DOHH2 (cell line): ENCODE results near the gene NEAT1.

Source experiments
- H3F3A ChIP-seq: fragments of 200-600 bp; sonication (generic), shearing (Covaris generic); 2 replicates; pipeline ENCODE4 v1.6.0; 2016; ENCODE audit warnings: antibody characterized with exemption, mild to moderate bottlenecking; ENCODE audit not compliant: control insufficient read depth, insufficient read depth
- H3K27ac ChIP-seq: fragments of 200-600 bp; sonication (generic); 2 replicates; pipeline ENCODE4 v1.5.1; 2014; ENCODE audit warnings: low read depth, mild to moderate bottlenecking, low read length, moderate library complexity
- H3K27me3 ChIP-seq: fragments of 200-600 bp; sonication (generic); 2 replicates; pipeline ENCODE4 v1.6.1; 2014; ENCODE audit warnings: mild to moderate bottlenecking, low read length, mixed read lengths; ENCODE audit not compliant: control insufficient read depth
- H3K36me3 ChIP-seq: fragments of 200-600 bp; sonication (generic); 2 replicates; pipeline ENCODE4 v1.6.1; 2014; ENCODE audit warnings: mild to moderate bottlenecking, low read length, moderate library complexity, mixed read lengths; ENCODE audit not compliant: control insufficient read depth
- H3K4me1 ChIP-seq: fragments of 200-600 bp; sonication (generic); 2 replicates; pipeline ENCODE4 v1.6.1; 2014; ENCODE audit warnings: mild to moderate bottlenecking, low read length, mixed read lengths; ENCODE audit not compliant: control insufficient read depth
- H3K4me2 ChIP-seq: fragments of 200-600 bp; sonication (generic); 2 replicates; pipeline ENCODE4 v1.6.0; 2014; ENCODE audit warnings: mild to moderate bottlenecking, low read length, moderate library complexity
- H3K4me3 ChIP-seq: fragments of 200-600 bp; sonication (generic); 2 replicates; pipeline ENCODE4 v1.5.1; 2014; ENCODE audit warnings: mild to moderate bottlenecking, low read length, mixed read lengths
- H3K79me2 ChIP-seq: fragments of 200-600 bp; sonication (generic); 2 replicates; pipeline ENCODE4 v1.6.1; 2014; ENCODE audit warnings: mild to moderate bottlenecking, low read length, mixed read lengths; ENCODE audit not compliant: control insufficient read depth
- H3K9me2 ChIP-seq: fragments of 200-600 bp; sonication (generic); replicated peaks from 2 replicates; pipeline ENCODE4 v1.6.1; 2014; ENCODE audit warnings: mild to moderate bottlenecking, low read length, mixed read lengths; ENCODE audit not compliant: control insufficient read depth
- H3K9me3 ChIP-seq: fragments of 200-600 bp; sonication (generic); 2 replicates; pipeline ENCODE4 v1.6.1; 2014; ENCODE audit warnings: antibody characterized with exemption, low read length, mixed read lengths; ENCODE audit not compliant: control insufficient read depth, insufficient read depth
- H4K20me1 ChIP-seq: fragments of 200-600 bp; sonication (generic); 2 replicates; pipeline ENCODE4 v1.6.0; 2014; ENCODE audit warnings: low read depth, mild to moderate bottlenecking, antibody characterized with exemption, low read length, moderate library complexity; ENCODE audit not compliant: control insufficient read depth, insufficient read depth
- CTCF ChIP-seq: fragments of 200-600 bp; sonication (generic); IDR thresholded peaks from one replicate; pipeline ENCODE4 v1.5.1; 2014; ENCODE audit warnings: antibody characterized with exemption, mild to moderate bottlenecking, low read depth, low read length; ENCODE audit not compliant: poor library complexity, severe bottlenecking
- EZH2phosphoT487 ChIP-seq: fragments of 200-600 bp; sonication (generic); IDR thresholded peaks from 2 replicates; pipeline ENCODE4 v1.6.1; 2017; ENCODE audit warnings: borderline replicate concordance, mild to moderate bottlenecking, antibody characterized with exemption, low read length, moderate library complexity, mixed read lengths

The NEAT1 gene

GRCh38 chr11:65414776-65415498 is 7.7 kb upstream of the NEAT1 start:
- Histone ChIP-seq H3K27me3 (no peaks in the 10 kb centered on the region), H3K4me3 (no peak overlapping the region), H3K4me1 (peaks cover 54% of the 10 kb centered on the region), H4K20me1 (no peaks in the 10 kb centered on the region), H3K9me3 (no peaks in the 10 kb centered on the region), H3F3A (peaks cover 24% of the 10 kb centered on the region), H3K36me3 (peaks cover 25% of the 10 kb centered on the region), H3K9me2 (no peaks in the 10 kb centered on the region), H3K79me2 (peaks cover 24% of the 10 kb centered on the region), H3K4me2 (no peak overlapping the region), H3K27ac (no peak overlapping the region)
- TF ChIP-seq EZH2phosphoT487: no peak
- TF ChIP-seq CTCF: no peak

- H3K4me3 ChIP-seq: peak overlapping the region; percentile 75
- no peaks in the 10 kb centered on the region for H3K9me2 ChIP-seq
- peaks cover 62% of the 10 kb centered on the region for H3K4me1 ChIP-seq
- no peaks in the 10 kb centered on the region for H4K20me1 ChIP-seq
- H3K36me3 ChIP-seq: peaks cover 27% of the 10 kb centered on the region
- no peaks in the 10 kb centered on the region for H3K27me3 ChIP-seq
- H3K79me2 ChIP-seq: peaks cover 30% of the 10 kb centered on the region
- peaks cover 32% of the 10 kb centered on the region for H3F3A ChIP-seq
- no peak overlapping the region for H3K27ac ChIP-seq
- peak overlapping the region; percentile 88 for H3K4me2 ChIP-seq
- TF ChIP-seq EZH2phosphoT487: no peak
- no peak for TF ChIP-seq CTCF
- no peaks in the 10 kb centered on the region for H3K9me3 ChIP-seq
Observed at GRCh38 chr11:65415499-65416340, 6.9 kb upstream of the NEAT1 start.

- TF ChIP-seq CTCF (peak; percentile 96), EZH2phosphoT487 (no peak)
- peaks cover 20% of the 10 kb centered on the region for H3K36me3 ChIP-seq
- peaks cover 35% of the 10 kb centered on the region for H3F3A ChIP-seq
- H3K4me2 ChIP-seq: peak overlapping the region; percentile 88
- H3K4me3 ChIP-seq: peak overlapping the region; percentile 75
- H3K27me3 ChIP-seq: no peaks in the 10 kb centered on the region
- H4K20me1 ChIP-seq: no peaks in the 10 kb centered on the region
- no peaks in the 10 kb centered on the region for H3K9me2 ChIP-seq
- peaks cover 36% of the 10 kb centered on the region for H3K79me2 ChIP-seq
- peaks cover 68% of the 10 kb centered on the region for H3K4me1 ChIP-seq
- peak overlapping the region; percentile 90 for H3K27ac ChIP-seq
- no peaks in the 10 kb centered on the region for H3K9me3 ChIP-seq
Observed at GRCh38 chr11:65416341-65416824, 6.2 kb upstream of the NEAT1 start.
